HG03175 (cell line): ENCODE data around the gene MC2R.

Experiments
- ATAC-seq: cut with Tn5 transposase; IDR thresholded peaks from one replicate; pipeline ENCODE4 v1.9.1; 2021; ENCODE audit warnings: mild to moderate bottlenecking, moderate library complexity; ENCODE audit not compliant: unreplicated experiment

Gene MC2R

DNA sequence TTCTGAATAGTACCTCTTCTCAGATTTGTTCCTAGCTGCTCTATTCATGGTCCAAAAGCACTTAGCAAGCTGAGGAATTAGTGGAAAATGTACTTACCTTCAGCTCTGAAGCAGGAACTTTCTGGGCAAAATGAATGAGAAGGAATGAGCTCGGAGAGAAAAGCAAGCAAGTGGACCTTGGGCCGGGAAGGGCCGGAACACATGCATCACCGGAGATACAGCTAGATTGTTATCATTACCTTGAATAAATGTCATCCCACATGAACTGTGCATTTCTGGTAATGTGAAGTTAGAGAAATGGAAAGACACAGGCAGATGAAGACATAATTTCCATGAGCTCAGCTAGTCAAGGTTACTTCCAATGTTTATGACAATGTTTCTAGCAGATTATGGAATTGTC is at the start of gene MC2R:
MC2R (minus strand) TSS at position 146 of the 400 bp plus-strand sequence. CDS start 30,018 bp downstream, outside the sequence.
- no peak for ATAC-seq

DNA sequence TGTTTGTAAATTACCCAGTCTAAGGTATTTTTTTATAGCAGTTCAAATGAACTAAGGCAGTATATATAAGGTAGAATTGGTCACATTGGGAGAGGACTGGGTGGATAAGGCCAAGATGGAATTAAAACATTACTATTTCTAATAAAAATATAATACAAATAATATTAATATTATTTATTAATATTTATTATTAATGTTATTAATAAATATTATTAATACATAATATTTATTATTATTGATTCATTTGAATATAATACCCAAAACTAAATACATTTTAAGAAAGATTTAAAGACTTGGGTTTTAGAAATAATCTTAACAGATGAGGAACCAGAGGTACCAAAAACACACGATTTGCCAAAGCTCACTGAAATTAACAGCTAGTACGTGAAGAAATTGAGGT is 30.5 kb upstream of the MC2R start:
- ATAC-seq, result no peak

DNA sequence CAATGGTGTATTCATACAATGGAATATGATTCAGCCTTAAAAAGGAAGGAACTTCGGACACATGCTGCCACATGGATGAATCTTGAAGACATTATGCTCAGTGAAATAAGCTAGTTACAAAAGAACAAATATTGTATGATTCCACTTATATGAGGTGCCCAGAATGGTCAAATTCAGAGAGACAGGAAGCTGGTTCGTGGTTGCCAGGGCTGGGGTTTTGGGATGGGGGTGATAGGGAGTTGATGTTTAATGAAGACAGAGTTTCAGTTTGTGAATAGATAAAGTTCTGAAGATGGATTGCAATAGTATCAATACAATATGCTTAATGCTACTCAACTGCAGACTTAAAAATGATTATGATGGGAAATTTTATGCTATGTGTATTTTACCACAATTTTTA is 28.0 kb upstream of the MC2R start:
- ATAC-seq, result no peak

DNA sequence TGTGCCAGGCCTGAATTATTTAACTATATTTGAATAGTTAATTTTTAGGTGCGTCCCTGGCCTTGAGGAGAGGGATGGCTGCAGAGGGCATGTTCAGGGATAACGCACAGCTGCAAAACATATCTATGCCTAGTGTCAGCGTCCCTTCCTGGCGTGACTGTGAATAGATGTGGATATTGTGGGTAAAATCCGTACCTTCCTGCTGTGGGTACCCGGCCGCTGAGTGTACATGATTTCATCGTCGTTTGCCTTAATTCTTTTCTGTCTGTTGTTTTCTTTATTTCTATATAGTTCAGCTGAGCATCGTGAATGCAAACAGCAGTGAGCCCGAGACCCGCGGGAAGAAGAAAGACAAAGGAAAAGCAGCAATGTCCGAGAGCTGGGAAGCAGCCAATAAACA is 25.0 kb upstream of the MC2R start:
- no peak for ATAC-seq

DNA sequence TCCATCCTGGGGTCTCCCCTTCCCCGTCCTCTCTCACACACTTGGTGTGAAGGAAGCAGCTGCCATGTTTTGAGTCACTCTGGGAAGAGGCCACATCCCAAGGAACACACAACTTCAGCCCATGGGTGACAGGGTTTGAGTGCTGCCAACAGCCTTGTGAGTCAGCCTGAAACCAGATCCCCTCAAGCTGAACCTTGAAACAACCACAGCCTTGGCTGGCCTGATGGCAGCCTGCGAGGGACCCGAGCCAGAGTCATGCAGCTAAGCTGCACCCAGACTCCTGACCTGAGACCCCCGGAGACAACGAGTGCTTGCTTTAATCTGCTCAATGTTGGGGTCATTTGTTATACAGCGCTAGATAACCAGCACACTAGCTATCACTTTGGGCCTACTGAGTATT is 19.3 kb upstream of the MC2R start:
- ATAC-seq, result no peak

DNA sequence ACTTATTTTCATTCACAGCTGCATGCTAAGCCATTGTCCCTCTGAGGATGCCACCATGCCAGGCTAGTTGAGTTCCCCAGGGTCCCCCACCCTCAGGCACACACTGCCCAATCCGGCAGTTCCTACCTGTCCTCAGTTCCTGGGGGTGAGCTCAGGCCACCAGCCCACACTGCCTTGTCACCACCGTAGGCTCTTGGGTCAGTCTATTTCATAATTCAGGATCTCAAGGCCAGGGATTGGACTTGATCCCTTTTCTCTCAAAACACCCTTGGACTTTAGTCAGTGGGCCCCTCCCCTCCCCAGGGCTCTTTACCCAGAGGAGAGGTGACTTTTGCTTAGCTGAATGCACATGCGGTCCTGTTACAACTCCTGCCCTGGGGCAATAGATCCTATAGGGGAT is 18.7 kb upstream of the MC2R start:
- no peak for ATAC-seq

DNA sequence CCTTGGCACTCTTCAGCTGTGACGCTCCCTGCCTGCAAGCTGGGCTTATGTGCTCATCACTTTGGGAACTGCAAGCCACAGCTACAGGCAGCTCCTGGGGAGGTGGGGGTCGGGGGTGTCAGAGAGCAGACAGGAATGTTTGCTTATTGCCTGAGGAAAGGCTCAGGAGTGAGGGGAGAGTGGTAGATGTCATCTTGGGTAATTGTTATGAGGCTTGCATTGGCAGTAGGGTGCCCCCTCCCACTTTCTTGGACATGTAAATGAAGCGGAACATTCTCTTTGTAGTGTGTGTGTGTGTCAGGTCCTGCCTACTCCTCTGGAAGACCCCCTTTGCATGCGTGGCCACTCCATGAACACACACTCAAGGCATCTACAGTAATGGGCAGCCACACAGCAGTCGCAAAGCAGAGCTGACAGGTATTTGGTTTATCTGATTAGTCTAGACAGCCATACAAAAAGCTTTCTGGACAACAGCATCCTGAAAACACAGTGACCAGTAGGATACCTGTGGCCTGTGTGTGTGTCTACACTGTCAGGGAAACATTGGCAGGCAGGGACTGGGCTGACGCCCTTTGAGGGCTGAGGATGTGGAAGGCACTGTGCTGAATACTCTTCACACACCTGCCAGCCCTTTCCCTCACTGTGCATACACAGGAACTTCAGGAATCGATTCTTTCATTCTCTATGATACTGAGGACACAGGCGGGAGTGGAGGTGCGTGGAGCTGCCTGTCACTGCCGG is 17.1 kb upstream of the MC2R start:
- no peak for ATAC-seq

DNA sequence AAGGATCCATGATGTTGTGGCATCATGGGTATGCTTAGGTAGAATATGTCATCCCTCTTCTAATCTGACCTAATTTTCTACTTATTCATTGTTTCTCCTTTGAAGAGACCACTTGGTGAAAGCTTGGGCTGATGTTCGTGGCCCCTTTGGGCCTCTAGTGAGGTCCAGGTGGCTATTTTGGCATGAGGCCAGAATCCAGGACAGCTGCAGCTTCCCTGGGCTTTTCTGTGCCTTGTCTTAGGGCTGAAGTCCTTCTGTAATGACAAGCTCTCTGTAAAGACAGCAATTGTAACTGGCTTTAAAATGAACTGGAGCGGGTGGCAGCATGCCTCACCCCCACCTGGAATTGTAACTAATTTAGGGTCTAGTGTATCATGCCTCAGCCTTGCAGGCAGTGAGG is 15.6 kb upstream of the MC2R start:
- ATAC-seq, result no peak

DNA sequence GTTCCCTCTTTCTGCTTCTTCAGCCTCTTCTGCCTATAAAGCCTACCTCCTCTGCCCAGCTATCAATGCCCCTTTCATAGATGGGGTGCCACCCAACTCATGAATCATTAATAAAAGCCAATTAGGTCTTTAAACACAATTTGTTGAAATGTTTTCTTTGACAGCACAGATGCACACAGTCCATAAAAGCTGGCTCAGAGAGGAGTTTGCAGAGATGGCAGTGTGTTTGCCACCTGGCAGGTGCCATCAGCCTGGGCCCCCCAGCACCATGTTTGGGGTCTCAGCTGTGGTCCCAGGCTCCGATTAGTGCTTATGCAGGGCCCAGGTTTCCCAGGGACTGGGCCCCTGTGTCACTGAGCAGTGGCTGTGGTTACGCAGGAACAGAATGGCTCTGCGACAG is 7.9 kb upstream of the MC2R start:
- no peak for ATAC-seq

DNA sequence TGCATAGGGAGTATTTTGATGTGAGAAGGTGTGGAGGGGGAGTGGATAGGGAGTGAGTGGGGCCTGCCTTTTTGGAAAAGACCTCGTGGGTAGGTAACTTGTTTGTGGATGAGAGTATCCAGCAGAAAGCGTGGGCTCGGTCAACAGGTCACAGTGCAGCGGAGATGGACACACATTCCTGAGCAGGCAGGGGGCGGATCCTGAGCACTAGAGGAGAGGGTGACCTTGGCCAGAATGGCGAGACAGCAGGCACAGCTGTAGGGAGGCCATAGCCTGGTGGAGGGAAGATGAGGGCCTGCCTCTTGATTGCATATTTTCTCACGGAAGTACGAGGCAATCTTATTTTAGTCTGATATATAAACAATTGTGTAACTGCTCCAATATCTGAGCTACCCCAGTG is 3.6 kb upstream of the MC2R start:
- ATAC-seq, result no peak

DNA sequence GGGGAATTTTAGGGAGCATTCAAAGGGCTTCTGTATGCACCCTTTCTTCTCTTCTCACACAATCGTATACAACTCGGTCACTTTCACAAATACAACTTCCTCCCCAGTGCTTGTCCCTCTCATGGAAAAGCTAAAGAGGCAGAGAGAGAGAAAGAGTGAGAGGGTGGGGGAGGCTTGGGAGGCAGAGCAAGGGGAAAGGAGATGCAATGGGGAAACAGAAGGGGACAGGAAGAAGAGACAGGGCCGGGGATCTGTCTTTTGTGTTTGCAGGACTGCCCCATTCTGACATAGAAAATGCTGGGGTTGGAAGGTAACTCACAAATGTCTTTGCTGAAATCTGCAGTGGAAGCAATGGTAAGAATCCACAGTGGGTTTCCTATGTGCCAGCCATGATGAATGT is 2.1 kb upstream of the MC2R start:
- no peak for ATAC-seq

DNA sequence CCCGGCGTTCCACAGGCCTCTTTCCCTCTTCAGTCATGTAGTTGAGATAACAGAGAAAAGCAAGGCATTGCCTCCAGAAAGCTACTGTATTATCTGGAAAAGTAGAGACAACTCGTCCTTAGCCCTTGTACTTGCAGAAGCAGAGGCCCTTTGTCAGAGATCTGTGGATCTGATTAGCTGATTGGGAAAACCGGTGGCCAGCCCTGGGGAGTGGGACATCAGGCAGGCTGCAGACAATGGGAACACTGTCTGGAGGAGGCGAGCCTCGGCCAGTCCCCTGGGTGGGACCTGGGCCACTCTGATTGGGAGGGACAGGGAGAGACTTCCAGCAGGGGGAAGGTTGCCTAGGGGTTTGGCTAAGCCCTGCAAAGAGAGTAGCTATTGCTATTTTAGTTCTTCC is 1.2 kb upstream of the MC2R start:
- ATAC-seq, result no peak

DNA sequence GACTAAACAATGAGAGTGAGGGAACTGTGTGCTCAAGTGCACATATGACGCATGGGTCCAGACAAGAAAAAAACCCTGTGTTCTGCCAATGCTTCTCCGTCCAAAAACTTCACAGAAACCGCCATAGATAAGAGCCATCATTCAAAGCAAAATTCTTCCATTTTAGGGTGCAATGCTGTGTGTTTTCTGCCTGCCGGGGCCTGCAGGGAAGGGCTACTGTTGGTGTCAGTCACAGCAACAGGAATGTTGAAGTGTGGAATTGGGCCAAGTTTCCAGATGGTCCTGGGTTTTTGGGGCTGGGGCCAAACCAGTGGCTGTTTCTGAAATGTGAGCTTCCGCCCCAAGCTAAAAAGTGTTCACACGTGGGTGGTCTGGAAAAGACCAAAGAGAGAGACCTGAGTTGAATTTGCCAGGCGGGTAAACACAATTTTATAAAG is 677 bp upstream of the MC2R start:
- no peak for ATAC-seq

DNA sequence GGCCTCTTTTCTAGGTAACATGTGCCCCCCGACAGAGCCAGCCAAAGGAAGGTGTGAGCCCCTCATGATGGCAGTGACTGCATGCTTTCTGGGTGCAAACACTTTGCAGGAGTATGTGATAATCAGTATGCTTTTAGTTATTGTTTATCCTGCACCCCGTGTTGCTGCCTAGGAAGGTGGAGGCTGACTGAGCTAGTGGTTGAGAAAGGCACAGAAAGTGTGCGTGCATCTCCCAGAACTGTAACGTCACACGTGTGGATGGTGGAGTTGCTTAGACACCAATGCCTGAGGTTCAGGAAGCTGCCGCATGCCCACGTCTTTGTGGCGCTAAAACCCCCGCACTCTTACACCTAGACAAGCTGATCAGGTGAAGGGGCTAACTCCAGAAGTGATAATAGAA is 580 bp downstream of the MC2R start:
- ATAC-seq, result no peak

DNA sequence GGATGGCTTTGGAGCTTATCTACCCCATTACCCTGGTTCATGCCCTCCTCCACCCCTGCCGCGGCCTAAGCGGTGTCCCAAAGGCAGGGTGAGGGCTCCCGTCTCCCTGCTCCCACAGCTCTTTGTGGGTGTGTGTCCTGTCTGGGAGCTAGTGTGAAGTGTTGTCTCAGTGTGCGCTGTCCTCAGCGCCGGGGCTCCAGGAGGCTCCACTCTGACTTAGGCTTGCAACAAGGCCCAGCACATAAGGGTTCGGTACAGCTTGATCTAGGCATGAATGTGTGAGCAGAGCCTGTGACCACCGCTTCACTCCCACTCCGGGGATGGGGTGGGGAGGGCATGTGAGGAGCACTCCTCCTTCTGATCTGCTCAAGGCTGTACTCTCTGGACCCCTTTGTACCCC is 1.2 kb downstream of the MC2R start:
- ATAC-seq, result no peak

DNA sequence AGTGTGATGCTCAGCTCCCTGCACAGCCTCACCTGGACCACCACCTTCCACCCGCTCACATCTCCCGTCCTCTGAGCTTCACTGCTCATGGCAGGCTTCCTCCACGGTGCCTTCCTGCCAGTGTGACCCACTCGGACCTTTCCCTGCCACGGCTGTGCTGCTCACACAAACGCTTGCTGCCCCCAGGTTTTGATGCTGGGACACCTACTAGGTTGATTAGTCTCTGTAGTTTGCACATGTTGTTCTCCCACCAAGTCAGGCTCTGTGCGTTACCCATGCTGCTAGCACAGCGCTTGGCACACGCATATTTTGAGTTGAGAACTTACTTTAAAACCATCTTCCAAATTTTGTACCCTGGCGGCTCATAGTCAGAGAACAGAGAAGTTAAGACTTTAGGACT is 2.1 kb downstream of the MC2R start:
- ATAC-seq, result no peak

DNA sequence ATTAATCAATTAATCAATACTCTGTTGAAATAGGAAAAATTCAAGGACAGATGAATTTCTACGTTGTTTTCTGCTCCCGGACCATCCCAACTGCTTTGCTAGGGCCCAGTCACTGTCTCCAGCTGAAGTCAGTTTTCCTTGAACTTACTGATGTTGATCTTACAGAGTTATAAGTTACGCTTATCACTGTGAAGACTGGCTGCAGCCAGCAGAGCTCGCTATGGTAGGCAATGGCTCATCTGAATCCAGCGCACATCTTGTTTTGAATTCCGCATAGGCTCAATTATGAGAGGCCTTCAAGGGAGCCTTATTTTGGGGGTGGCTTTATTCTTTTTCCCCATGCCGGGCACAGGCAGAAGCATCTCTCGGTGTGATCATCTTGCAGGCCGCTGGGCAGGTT is 2.7 kb downstream of the MC2R start:
- ATAC-seq, result no peak

DNA sequence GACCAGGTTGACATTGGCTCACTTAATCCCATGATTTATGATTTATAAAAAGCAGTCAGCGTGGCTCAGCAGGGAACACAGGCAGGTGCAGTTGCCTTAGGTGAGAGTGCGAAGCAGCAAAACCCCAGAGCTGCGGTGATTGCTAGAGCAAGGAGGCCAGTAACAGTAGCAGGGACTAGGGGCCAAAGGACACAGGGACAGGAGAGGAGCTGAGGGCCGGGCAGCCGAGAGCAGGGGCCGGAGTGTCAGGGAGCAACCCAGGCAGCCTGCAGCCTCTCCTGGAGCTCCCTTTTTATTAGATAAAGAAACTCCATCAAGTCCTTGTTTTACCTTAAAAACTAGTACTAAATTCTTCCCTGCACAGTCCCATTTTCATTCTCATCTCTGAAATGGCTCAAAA is 4.3 kb downstream of the MC2R start:
- no peak for ATAC-seq

DNA sequence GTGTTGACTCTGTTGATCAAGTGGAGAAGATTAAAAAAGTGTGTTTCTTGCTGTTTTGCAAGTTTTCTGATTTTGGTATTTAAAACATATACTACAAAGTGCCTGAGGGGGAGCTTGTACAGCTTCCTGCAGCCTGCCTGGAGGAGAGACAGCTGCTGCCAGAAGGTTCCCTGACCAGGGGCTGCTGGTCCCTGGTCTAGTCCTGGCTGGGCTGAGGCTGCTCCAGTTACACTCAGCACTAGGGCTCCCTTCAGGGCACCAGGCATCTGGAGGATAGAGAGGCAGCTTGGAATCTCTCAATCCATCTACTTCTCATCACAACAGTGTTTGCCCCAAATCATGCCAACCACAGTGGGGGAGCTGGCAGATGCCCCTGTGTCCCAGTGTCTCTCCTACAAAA is 4.8 kb downstream of the MC2R start:
- ATAC-seq, result no peak

DNA sequence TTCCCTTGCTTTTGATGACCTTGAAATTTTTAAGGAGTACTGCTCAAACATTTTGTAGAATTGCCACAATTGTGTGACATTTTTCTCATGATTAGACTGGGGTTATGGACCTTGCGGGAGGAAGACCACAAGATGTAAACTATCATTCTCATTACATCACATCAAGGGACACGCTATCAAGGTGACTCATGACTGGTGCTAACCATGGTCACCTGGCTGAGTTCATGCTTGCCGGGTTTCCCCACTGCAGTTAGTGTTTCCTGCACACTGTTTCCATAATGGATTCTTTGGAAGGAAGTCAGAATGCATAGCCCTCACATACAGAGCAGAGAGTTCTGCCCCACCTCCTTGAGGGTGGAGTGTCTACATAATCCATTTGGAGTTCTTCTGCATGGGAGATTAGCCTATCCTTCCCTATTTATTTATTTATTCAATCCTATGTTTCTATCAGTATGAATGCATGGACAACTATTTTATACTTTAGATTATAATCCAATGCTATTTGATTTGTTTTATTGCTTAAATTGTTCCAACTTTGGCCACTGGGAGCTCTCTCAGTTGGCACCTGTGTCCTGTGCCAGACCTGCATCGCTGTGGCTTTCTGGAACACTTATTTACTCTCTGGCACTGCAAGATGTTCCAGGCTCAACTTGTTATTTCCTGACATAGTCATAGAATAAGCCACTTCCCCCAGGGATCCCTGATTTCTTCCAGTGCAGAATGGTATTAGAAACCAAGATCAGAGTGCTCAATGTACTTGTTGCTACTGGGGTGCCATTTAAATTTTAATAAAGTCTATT is 6.0 kb downstream of the MC2R start:
- no peak for ATAC-seq

DNA sequence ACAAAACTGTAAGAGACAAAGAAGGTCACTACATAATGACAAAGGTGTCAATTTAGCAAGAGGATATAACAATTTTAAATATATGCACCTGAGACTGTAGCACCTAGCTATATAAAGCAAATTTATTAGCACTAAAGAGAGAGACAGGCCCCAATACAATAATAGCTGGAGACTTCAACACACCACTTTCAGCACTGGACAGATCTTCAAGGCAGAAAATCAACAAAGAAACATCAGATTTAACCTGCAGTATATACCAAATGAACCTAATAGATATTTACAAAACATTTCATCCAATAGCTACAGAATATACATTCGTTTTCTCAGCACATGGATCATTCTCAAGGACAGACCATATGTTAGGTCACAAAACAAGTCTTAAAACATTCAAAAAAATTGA is 14.7 kb downstream of the MC2R start:
- ATAC-seq, result no peak

DNA sequence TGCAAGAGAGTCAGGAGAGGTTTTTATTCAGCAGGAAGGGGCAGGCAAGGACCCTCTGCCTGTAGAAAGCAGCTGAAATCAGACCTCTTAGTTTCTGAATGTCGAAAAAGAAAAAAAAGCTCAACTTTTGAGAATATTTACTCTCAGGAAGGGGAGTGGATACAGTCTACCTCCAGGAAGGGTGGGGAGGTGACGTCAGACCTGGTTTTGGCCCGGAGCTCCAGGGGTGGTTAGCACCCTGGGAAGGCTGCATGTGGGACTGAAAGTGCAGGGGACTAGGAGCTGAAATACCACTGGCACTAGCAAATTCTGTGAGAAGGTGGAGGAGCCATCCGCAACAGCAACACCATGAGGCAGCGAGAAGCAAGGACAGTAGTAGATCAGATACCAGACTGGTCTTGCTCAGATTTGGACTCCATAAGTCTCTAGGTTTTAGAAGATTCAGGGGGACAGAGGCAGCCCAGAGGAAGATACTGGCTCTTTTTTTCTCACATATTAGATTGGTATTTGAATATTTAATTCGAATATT is 19.8 kb downstream of the MC2R start:
- ATAC-seq, result no peak
